Measurements from ENCODE around the gene PKD2L1.
"Not testable (repeated sequence)": the region's sequence is repeated elsewhere in the genome, so short reads cannot be mapped to it uniquely, and the experiment has no call there.

The PKD2L1 gene

DNA sequence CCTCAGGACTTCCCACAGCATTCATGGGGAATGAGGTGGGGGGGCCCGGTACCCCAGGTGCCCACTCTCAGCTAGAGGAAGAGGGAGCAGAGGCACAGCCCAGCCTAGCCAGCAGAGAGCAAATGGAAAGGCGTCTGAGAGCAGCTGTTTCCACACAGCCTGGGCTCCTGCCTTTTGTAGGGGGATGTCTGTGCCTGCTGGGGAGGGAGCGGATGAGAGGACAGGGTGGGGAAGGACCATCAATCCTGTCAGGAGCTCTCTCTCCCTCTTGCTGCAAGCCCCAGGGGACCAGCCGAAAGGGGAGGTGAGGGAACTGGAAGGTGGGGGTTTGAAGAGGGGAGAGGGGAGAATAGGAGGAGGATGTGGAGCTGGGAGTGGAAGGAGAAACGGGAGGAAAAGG lies at the start of gene PKD2L1:
Gene PKD2L1 (minus strand): TSS at position 150 of the 400 bp plus-strand sequence. CDS start 125 bp downstream, at position 25.
- no peak for DNase-seq (ENCODE audit: low read depth)

- no peak for DNase-seq (ENCODE audit: low read depth)
Observed at GRCh38 chr10:100377830-100378229, 47.8 kb upstream of the PKD2L1 start.

GRCh38 chr10:100376656-100377055 lies 46.6 kb upstream of the PKD2L1 start:
- DNase-seq (ENCODE audit: low read depth): not testable (repeated sequence)

GRCh38 chr10:100374677-100375353 lies 44.8 kb upstream of the PKD2L1 start:
- not testable (repeated sequence) for DNase-seq (ENCODE audit: low read depth)

GRCh38 chr10:100374200-100374655 lies 44.2 kb upstream of the PKD2L1 start:
- DNase-seq (ENCODE audit: low read depth): no peak

DNA sequence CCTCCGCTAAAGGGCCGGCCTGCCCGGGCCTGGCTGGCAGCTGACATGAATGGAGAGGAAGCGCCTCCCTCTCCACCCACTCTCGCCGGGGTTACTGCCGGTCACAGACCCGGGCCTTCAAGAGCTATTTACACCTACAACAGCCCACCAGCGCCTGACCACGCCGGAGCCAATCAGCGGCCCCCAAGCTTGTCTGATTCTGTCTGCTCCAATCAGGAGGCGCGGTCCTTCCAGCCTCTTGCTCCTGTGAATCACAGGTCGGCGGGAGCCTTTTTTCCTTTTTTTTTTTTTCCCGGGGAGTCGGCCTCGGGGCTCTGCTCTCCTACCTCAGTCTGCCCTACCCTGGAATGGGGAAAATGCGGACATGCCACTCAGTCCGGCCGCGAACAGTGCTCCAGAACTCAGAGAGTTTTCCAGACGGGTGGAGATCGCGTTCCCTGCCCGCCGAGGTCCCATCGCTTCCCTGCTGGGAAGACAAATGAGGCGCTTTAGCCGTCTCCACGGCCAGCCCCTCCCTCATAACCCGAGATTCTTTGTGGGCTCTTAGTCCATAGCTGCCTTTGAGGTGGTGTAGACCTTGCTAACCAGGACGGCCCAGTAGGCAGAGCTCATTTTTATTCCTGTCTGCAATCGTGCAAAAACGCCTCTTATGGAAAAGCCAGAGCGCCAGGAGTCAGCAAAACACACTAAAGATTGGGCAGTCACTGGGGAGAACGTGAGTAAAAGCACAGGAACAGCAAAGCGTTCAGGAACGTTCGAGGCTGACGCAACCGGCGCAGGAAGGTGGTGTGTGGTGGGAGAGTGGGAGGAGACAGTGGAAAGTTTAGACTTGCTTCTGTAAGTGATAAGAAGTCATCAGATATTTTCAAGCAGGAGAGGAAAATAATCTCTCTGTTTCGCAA lies 43.5 kb upstream of the PKD2L1 start:
- DNase-seq (ENCODE audit: low read depth): peak; percentile 99

GRCh38 chr10:100372415-100373297 lies 42.6 kb upstream of the PKD2L1 start:
- no peak for DNase-seq (ENCODE audit: low read depth)

GRCh38 chr10:100371482-100372027 lies 41.5 kb upstream of the PKD2L1 start:
- DNase-seq (ENCODE audit: low read depth): no peak

DNA sequence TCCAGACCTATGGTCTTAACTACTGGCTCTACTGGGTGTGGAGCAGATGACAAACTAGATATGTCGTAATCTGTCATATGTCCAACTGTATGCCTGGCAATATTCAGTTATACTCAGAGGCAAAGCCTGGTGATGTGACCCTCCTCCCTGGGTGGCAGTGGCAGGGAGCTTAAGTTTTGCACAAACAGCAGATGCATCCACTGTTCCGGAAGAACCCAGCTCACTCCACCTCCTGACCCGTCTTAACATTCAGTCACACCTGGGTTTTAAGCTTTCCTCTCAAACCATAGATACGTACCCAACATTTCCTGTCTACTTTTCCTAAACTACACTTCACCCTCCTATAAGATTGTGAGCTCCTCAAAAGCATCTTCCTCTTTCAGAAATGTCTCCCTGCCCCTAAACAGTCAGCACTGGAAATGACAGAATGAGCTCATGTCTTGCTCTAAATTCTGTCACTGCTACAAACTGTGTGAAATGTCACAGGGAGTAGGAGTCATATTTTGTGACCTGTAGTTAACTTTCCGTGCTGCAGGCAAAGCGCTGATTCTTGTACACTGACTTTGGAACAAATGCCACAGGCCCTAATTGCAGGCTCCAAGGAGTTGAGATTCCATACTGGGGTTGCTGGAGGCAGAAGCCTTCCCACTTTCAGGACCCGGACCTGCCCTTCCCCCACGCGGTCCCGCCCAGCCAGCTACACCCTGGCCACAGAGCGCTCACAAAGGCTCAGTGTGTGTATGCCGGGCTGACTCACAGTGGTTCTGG lies 40.9 kb upstream of the PKD2L1 start:
- peak; percentile 84 for DNase-seq (ENCODE audit: low read depth)

DNA sequence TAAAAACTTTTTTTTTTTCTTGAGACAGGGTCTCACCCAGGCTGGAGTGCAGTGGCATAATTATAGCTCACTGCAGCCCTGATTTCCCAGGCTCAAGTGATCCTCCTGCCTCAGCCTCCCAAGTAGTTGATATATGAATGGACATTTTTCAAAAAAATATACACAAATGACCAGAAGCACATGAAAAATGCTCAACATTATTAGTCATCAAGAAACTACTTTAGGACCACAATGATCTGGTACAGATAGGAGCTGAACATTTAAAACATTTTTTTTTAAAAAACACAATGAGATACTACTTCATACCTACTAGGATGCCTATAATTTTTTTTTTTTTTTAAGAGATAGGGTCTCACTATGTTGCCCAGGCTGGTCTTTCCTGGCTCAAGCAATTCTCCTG lies 38.7 kb upstream of the PKD2L1 start:
- DNase-seq (ENCODE audit: low read depth): no peak

GRCh38 chr10:100364735-100365391 lies 34.8 kb upstream of the PKD2L1 start:
- DNase-seq (ENCODE audit: low read depth): no peak

- DNase-seq (ENCODE audit: low read depth): no peak
Observed at GRCh38 chr10:100364175-100364574, 34.1 kb upstream of the PKD2L1 start.

- no peak for DNase-seq (ENCODE audit: low read depth)
Observed at GRCh38 chr10:100362570-100363496, 32.8 kb upstream of the PKD2L1 start.

DNA sequence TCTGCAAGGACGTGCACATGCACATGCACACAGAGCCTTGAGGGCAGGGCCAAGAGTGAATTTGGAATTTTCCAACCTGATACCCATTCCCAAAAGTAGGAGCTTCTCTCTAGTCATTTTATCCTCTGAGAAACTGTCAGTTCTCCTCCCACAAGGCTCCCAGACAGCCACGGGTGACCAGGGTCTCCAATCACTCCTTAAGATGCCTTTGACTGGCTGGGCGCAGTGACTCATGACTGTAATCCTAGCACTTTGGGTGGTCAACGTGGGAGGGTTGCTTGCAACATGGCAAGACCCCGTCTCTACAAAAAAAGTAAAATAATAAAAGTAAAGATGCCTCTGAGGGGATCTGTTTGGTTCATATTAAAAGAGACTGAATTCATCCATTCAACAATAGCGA lies 30.2 kb upstream of the PKD2L1 start:
- DNase-seq (ENCODE audit: low read depth): no peak

DNA sequence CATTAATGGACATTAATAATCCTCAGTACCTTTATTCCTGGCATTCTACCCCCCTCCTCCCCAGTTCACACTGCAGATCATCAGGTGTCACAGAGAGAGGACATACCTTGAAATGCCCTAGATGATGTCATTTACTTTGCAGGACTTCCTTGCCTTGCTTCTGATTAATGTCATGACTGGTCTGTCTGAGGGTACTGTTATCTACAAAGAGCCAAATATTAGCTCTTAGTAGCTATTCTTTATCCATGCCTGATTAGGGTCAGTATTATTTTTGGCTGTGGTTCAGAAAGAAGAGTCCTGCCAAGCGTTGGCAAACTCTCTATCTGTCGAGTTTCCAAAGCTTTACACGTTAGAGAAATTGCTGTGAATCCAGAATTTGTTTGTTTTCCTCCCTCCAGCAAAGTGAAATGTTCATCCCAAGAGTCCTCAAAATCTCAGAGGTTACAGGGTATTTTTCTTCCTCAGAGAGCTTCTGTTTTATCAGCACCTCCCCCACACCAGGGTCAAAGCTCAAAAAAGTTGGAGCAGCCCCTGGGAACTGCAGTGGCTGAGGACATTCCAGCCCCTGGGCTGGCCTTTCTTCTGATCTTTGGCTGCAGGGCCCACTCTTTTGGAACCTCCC lies 29.6 kb upstream of the PKD2L1 start:
- no peak for DNase-seq (ENCODE audit: low read depth)

- DNase-seq (ENCODE audit: low read depth): no peak
Observed at GRCh38 chr10:100359030-100359432, 29.0 kb upstream of the PKD2L1 start.

GRCh38 chr10:100357059-100357858 lies 27.2 kb upstream of the PKD2L1 start:
- no peak for DNase-seq (ENCODE audit: low read depth)

Measured in stromal cell of bone marrow (primary cell).